Dendritic cell treated with granulocyte-macrophage colony-stimulating factor and Interleukin-4, amounts not matched to agents 40 ng/mL and 50 ng/mL, for 4 days (primary cell): ENCODE results near the gene TBP.
"Not testable (repeated sequence)": the region's sequence is repeated elsewhere in the genome, so short reads cannot be mapped to it uniquely, and the experiment has no call there.

Experiments used
- H3K27ac Mint-ChIP-seq: one replicate; pipeline ENCODE4 v1.8.0; 2022; ENCODE audit warnings: mild to moderate bottlenecking, mixed read lengths
- H3K27me3 Mint-ChIP-seq: one replicate; pipeline ENCODE4 v1.8.0; 2022; ENCODE audit warnings: mild to moderate bottlenecking, mixed read lengths
- H3K36me3 Mint-ChIP-seq: one replicate; pipeline ENCODE4 v1.8.0; 2022; ENCODE audit warnings: low read depth, mixed read lengths
- H3K4me1 Mint-ChIP-seq: one replicate; pipeline ENCODE4 v1.8.0; 2022; ENCODE audit warnings: low read depth, mixed read lengths
- H3K4me3 Mint-ChIP-seq: one replicate; pipeline ENCODE4 v1.8.0; 2022; ENCODE audit warnings: mild to moderate bottlenecking, moderate library complexity, mixed read lengths
- H3K9me3 Mint-ChIP-seq: one replicate; pipeline ENCODE4 v1.8.0; 2022; ENCODE audit warnings: mixed read lengths
- intact Hi-C: fragments of 100-400 bp; cut with micrococcal nuclease; formaldehyde crosslinking; loops from one replicate; pipeline ENCODE4 v1.15.0; 2022

The TBP gene

GRCh38 chr6:170523256-170524171 is 30.7 kb upstream of the TBP start:
- H3K36me3 Mint-ChIP-seq = no peaks in the 10 kb centered on the region
- H3K27ac Mint-ChIP-seq = no peak overlapping the region
- H3K27me3 Mint-ChIP-seq = peaks cover 9% of the 10 kb centered on the region
- no peaks in the 10 kb centered on the region for H3K9me3 Mint-ChIP-seq
- H3K4me1 Mint-ChIP-seq = no peaks in the 10 kb centered on the region
- intact Hi-C loops = loop anchor here (10.0 kb wide), 1 partner anchor 569 kb away; no protein-coding TSS in a partner anchor
- H3K4me3 Mint-ChIP-seq = no peak overlapping the region

DNA sequence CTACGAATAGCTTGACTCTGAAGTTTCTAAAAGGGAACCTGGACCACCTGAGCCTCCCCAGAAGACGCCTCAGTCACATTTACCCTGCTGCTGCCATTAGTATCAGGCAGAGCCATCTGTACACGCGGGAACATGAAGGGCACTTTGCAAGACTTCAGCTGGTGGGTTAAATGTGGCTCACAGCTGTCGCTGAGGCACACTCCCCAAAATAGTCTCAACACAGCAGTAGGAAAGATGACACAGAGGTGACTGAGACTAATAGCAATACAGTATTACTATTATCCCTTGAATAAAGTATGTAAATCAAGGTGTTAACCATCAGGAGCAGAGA is 30.0 kb upstream of the TBP start:
- H3K4me3 Mint-ChIP-seq = no peak overlapping the region
- no peaks in the 10 kb centered on the region for H3K36me3 Mint-ChIP-seq
- peaks cover 9% of the 10 kb centered on the region for H3K27me3 Mint-ChIP-seq
- H3K9me3 Mint-ChIP-seq = no peaks in the 10 kb centered on the region
- no peaks in the 10 kb centered on the region for H3K4me1 Mint-ChIP-seq
- no peak overlapping the region for H3K27ac Mint-ChIP-seq
- intact Hi-C loops = loop anchor here (10.0 kb wide), 1 partner anchor 569 kb away; no protein-coding TSS in a partner anchor

- H3K4me1 Mint-ChIP-seq = no peaks in the 10 kb centered on the region
- no peaks in the 10 kb centered on the region for H3K9me3 Mint-ChIP-seq
- no peaks in the 10 kb centered on the region for H3K36me3 Mint-ChIP-seq
- no peaks in the 10 kb centered on the region for H3K27me3 Mint-ChIP-seq
- H3K4me3 Mint-ChIP-seq = no peak overlapping the region
- H3K27ac Mint-ChIP-seq = no peak overlapping the region
- intact Hi-C loops = loop anchor here (10.0 kb wide), 1 partner anchor 571 kb away; no protein-coding TSS in a partner anchor
Observed at GRCh38 chr6:170525795-170526194, 28.4 kb upstream of the TBP start.

DNA sequence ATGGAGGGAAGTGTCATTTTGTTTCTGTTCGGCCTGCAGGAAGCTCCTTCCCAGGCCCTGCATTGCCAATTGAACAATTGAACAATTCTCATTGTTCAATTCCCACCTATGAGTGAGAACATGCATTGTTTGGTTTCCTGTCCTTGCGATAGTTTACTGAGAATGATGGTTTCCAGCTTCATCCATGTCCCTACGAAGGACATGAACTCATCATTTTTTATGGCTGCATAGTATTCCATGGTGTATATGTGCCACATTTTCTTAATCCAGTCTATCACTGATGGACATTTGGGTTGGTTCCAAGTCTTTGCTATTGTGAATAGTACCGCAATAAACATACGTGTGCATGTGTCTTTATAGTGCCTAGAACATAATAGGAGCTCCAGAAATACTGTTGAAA is 26.2 kb upstream of the TBP start:
- not testable (repeated sequence) for H3K4me1 Mint-ChIP-seq, H3K27ac Mint-ChIP-seq, H3K27me3 Mint-ChIP-seq, H3K4me3 Mint-ChIP-seq, H3K9me3 Mint-ChIP-seq, H3K36me3 Mint-ChIP-seq
- intact Hi-C loops = loop anchor here (10.0 kb wide), 1 partner anchor 573 kb away; no protein-coding TSS in a partner anchor

DNA sequence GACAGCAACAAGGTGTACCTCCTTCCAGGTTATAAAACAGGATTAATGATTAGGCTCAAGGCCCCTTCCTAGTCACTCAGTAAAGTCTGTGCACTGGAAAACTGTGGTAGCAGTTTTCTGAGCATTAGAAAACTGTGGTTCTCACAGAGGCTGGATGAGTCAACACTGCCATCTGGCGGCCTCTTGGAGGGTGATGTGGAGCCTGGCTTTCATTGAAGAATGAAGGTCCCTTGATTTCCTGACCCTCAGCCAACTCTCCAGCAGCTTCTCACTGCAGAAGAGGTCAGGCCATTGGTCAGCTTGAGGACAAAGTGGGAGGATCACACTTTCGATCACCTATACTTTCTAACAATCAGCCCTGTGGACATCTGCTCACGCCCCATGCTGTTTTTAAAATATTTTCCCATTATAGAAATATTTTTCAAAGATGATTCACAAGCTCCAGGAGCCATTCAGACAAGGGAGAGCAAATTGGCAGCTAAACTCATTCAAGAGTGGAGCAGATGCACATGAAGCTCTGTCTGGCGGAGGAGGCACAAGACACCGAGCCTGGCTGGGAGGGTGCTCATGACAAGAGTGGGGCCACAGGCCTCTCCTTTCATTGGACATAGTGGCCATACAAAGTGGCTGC is 24.2 kb upstream of the TBP start:
- peaks cover 18% of the 10 kb centered on the region for H3K36me3 Mint-ChIP-seq
- no peaks in the 10 kb centered on the region for H3K27me3 Mint-ChIP-seq
- no peaks in the 10 kb centered on the region for H3K4me1 Mint-ChIP-seq
- no peak overlapping the region for H3K4me3 Mint-ChIP-seq
- no peak overlapping the region for H3K27ac Mint-ChIP-seq
- no peaks in the 10 kb centered on the region for H3K9me3 Mint-ChIP-seq
- intact Hi-C loops = loop anchor here (10.0 kb wide), 1 partner anchor 575 kb away; no protein-coding TSS in a partner anchor

DNA sequence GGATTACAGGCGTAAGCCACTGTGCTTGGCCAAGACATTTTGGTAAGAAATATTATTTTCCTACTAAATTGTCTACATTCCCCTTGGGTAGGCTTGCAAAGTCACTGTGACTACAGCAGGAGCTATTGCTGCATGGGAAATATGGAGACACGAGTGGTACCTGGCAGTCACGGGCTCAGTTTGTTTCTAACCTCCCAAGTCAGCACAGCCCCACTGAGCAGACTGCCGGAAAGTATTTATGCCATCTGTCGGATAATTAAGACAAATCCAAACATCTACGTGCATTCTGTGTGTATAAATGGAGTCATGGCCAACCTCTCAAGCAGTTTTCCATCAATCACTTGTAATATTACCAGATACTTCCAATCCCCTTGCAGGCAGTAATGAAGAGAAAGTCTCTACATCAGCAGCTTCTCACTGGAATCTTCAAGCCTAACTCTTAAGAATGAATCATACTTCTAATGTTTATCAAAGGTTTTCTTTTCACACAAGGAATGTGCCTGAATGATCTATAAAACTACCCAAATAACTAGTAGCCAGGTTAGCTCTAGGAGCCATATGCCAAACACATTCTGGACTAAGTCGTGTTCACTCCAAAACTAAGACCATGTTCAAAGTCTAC is 21.2 kb upstream of the TBP start:
- Mint-ChIP-seq H3K9me3 (no peaks in the 10 kb centered on the region), H3K4me1 (no peaks in the 10 kb centered on the region), H3K27ac (no peak overlapping the region), H3K4me3 (no peak overlapping the region), H3K36me3 (peaks cover 48% of the 10 kb centered on the region), H3K27me3 (no peaks in the 10 kb centered on the region)
- intact Hi-C loops = no loop called here

DNA sequence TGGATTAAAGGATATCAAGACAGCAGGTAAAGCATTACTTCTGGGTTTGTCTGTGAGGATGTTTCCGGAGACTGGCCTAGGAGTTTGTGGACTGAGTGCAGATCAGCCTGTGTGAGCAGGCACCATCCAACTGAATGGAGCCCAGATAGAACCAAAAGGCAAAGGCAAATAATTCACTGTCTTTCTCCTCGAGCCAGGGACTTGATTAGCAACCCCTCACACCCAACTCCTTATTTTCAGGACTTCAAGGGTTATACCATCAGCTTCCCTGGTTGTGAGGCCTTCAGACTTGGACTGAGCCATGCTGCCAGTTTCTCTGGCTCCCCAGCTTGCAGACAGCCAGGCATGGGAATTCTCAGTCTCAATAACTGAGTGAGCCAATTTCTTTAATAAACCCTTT is 20.4 kb upstream of the TBP start:
- Mint-ChIP-seq H3K36me3 (peaks cover 56% of the 10 kb centered on the region), H3K9me3 (no peaks in the 10 kb centered on the region), H3K27me3 (no peaks in the 10 kb centered on the region), H3K4me3 (no peak overlapping the region), H3K27ac (no peak overlapping the region), H3K4me1 (no peaks in the 10 kb centered on the region)
- intact Hi-C loops = no loop called here

DNA sequence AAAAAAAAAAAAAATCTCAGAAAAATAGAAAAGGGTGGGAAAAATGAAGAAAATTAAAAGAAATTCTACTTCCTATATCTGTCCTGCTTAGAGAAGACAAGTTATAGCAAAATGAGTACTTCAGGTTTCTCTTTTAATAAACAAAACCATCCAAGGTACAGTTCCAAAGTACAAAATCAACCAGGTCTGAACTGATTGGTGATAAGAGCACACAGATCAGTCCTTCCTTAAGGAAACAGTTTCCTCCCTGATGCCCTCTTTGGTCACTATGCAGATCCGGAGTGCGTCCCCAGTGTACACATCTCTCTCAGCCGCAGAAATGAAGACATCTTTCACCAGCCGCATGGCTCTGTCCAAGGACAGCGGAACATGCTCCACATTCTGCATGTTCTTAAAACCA is 19.2 kb upstream of the TBP start:
- Mint-ChIP-seq H3K9me3 (no peaks in the 10 kb centered on the region), H3K36me3 (peaks cover 68% of the 10 kb centered on the region), H3K4me3 (no peak overlapping the region), H3K4me1 (no peaks in the 10 kb centered on the region), H3K27me3 (no peaks in the 10 kb centered on the region), H3K27ac (no peak overlapping the region)
- intact Hi-C loops = no loop called here

GRCh38 chr6:170536671-170537070 is 17.5 kb upstream of the TBP start:
- H3K27ac Mint-ChIP-seq = no peak overlapping the region
- H3K36me3 Mint-ChIP-seq = peaks cover 85% of the 10 kb centered on the region
- no peaks in the 10 kb centered on the region for H3K9me3 Mint-ChIP-seq
- intact Hi-C loops = no loop called here
- no peak overlapping the region for H3K4me3 Mint-ChIP-seq
- H3K4me1 Mint-ChIP-seq = peaks cover 10% of the 10 kb centered on the region
- H3K27me3 Mint-ChIP-seq = no peaks in the 10 kb centered on the region

DNA sequence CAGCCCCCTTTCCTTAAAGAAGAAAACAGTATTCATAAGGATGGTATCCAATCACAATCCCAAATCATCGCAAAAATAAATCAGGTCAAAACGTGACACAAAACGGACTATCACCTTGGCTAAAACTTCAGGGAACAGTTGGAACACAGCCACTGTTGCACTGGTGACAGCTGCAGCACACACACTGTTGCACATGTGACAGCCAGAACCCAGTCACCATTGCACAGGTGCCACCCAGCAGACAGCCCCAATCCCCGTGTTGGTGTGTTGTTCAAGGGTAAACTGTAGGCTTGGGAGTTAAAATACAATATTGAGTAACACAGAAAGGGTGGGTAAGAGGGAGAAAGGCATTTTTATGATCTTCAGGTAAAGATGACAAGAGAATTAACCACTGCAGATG is 16.8 kb upstream of the TBP start:
- intact Hi-C loops = no loop called here
- Mint-ChIP-seq H3K27me3 (no peaks in the 10 kb centered on the region), H3K4me1 (peaks cover 10% of the 10 kb centered on the region), H3K9me3 (no peaks in the 10 kb centered on the region), H3K36me3 (peaks cover 92% of the 10 kb centered on the region), H3K27ac (no peak overlapping the region), H3K4me3 (no peak overlapping the region)

GRCh38 chr6:170542031-170542719 is 12.0 kb upstream of the TBP start:
- Mint-ChIP-seq H3K27me3 (no peaks in the 10 kb centered on the region), H3K4me1 (peaks cover 10% of the 10 kb centered on the region), H3K9me3 (no peaks in the 10 kb centered on the region), H3K4me3 (no peak overlapping the region), H3K36me3 (peaks cover 99% of the 10 kb centered on the region), H3K27ac (no peak overlapping the region)
- intact Hi-C loops = no loop called here

DNA sequence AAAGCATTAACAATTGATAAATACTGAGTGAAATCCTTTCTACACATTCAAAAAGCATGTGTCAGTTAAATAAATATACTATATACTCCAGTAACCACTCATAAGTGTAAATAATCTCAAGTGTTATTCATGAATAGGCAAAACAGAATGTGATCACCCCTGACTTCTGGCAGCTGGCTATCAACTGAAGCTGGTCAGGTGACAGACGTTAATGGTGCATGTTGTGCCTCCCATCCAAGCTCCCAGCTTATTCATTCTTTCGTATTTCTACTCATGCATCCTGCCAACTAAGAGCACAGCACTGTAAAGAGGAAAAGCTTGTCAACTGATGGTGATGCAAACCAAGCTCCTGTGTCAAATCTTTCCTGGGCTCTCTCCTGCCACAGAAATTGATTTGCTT is 8.8 kb upstream of the TBP start:
- no peaks in the 10 kb centered on the region for H3K27me3 Mint-ChIP-seq
- peaks cover 94% of the 10 kb centered on the region for H3K36me3 Mint-ChIP-seq
- intact Hi-C loops = no loop called here
- H3K9me3 Mint-ChIP-seq = no peaks in the 10 kb centered on the region
- no peak overlapping the region for H3K27ac Mint-ChIP-seq
- H3K4me3 Mint-ChIP-seq = no peak overlapping the region
- peaks cover 10% of the 10 kb centered on the region for H3K4me1 Mint-ChIP-seq

DNA sequence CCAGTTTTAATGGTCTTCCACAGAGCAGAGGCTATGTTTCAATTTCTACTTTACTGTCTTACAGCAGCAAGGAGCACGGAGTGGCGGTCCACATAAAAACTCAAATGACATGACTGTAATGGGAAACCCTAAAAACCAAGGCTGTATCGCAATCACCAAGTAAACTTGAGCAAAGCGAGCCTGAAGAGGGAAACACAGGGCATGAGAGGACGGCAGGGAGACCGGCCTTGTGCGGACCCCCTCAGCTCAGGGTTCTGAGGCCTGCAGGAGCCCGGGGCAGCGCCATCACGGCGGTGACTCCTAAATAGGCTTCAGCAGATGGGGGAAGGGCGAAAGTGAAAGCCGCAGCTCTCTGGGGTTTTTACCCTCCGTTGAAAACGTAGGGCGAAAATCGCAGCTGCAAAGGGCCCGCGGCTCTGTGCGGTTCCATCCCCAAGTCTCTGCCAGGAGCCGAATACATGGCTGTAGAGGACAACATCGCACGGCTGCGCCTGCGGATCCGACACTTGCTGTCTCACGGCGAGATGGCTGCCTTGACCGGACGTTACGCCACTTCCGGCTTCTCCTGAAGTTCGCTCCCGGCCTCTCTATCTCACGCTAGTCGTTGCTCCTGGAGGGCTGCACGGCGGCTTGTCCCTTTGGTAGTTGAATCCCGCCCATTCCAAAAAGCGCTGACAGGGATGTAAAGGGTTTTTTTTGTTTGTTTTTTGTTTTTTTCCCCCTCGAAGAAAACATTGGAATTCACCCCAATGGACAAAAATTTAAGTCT is 1.2 kb upstream of the TBP start, which contains the start of gene PSMB1:
Gene PSMB1, minus strand, starts transcription at position 543 of the 769 bp plus-strand sequence. Its CDS starts 65 bp downstream, at position 478.
- Mint-ChIP-seq H3K4me1 (no peaks in the 10 kb centered on the region), H3K36me3 (peaks cover 44% of the 10 kb centered on the region), H3K27me3 (no peaks in the 10 kb centered on the region), H3K9me3 (no peaks in the 10 kb centered on the region), H3K4me3 (no peak within 1 kb of the TSS), H3K27ac (no peak within 1 kb of the TSS)
- intact Hi-C loops = loop anchor here (5.0 kb wide), 1 partner anchor 246 kb away; the partner anchor contains the start of gene FAM120B
